Uterus (tissue), 2 donors: ENCODE measurements around the gene COA1.

Source experiments
- POLR2A ChIP-seq, 2 donors: fragments of 450-650 bp; IDR thresholded peaks; one replicate each; pipeline ENCODE4 v1.6.1; 2016; ENCODE audit warnings: antibody characterized with exemption in 2 of 2, mild to moderate bottlenecking in 1 of 2, moderate library complexity in 1 of 2
- TF ChIP-seq, protein P1 (sequence below), 4 experiments: fragments of 200-600 bp in 2 of 4; fragments of 450-650 bp in 2 of 4; sonication (generic) in 2 of 4; IDR thresholded peaks; one replicate each; pipeline ENCODE4 v1.5.1; 2016 to 2019; ENCODE audit warnings: antibody characterized with exemption in 4 of 4, mild to moderate bottlenecking in 2 of 4, moderate library complexity in 1 of 4

DNA sequence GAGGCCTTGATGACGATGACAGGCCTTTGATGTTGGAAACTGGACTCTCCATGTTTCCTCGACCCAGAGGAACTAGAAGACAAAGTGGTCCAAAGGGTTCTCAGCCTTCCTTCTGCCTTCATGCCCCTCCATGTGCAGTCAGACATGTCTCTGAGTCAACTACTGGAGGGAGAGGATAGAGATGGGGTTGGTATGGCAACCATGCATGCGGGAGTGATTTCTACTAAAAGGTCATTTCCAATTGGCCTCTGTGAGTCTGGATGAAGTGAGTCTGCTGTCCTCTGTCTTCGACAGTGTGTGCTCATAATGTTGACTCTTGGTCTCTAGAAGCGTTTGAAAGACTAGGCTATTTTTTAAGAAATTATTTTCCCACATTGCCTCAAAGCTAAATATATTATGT lies 117.2 kb downstream of the COA1 start:
- TF ChIP-seq POLR2A (IDR thresholded peaks at IDR 0.05) = no peak
- TF ChIP-seq, protein P1, sequence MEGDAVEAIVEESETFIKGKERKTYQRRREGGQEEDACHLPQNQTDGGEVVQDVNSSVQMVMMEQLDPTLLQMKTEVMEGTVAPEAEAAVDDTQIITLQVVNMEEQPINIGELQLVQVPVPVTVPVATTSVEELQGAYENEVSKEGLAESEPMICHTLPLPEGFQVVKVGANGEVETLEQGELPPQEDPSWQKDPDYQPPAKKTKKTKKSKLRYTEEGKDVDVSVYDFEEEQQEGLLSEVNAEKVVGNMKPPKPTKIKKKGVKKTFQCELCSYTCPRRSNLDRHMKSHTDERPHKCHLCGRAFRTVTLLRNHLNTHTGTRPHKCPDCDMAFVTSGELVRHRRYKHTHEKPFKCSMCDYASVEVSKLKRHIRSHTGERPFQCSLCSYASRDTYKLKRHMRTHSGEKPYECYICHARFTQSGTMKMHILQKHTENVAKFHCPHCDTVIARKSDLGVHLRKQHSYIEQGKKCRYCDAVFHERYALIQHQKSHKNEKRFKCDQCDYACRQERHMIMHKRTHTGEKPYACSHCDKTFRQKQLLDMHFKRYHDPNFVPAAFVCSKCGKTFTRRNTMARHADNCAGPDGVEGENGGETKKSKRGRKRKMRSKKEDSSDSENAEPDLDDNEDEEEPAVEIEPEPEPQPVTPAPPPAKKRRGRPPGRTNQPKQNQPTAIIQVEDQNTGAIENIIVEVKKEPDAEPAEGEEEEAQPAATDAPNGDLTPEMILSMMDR (IDR thresholded peaks at IDR 0.05) = no peak
